MM.1S (cell line): Measurements from ENCODE around the gene GSTT4.
"Not testable (repeated sequence)": the region's sequence is repeated elsewhere in the genome, so short reads cannot be mapped to it uniquely, and the experiment has no call there.

Experiments used
- DNase-seq: peaks from one replicate; pipeline ENCODE4 v3.0.0-alpha.2; 2015
- H2AFZ ChIP-seq: fragments of 300-600 bp; sonication (generic); 2 replicates; pipeline ENCODE4 v1.6.0; 2016; ENCODE audit warnings: antibody characterized with exemption, low read length
- H3F3A ChIP-seq: fragments of 300-600 bp; sonication (generic); 2 replicates; pipeline ENCODE4 v1.6.1; 2016; ENCODE audit warnings: mild to moderate bottlenecking, antibody characterized with exemption, low read length, moderate library complexity, mixed read lengths; ENCODE audit not compliant: insufficient read depth
- H3K27ac ChIP-seq: fragments of 300-600 bp; sonication (generic); 2 replicates; pipeline ENCODE4 v1.5.1; 2016; ENCODE audit warnings: mild to moderate bottlenecking, low read length
- H3K27me3 ChIP-seq: fragments of 300-600 bp; sonication (generic); replicated peaks from 2 replicates; pipeline ENCODE4 v1.6.0; 2016; ENCODE audit warnings: low read length; ENCODE audit not compliant: insufficient read depth
- H3K36me3 ChIP-seq: fragments of 300-600 bp; sonication (generic); replicated peaks from 2 replicates; pipeline ENCODE4 v1.6.1; 2016; ENCODE audit warnings: mild to moderate bottlenecking, low read length, mixed read lengths; ENCODE audit not compliant: insufficient read depth
- H3K4me1 ChIP-seq: fragments of 300-600 bp; sonication (generic); 2 replicates; pipeline ENCODE4 v1.6.1; 2016; ENCODE audit warnings: low read length, mixed read lengths
- H3K4me2 ChIP-seq: fragments of 300-600 bp; sonication (generic); 2 replicates; pipeline ENCODE4 v1.6.0; 2016; ENCODE audit warnings: low read depth, low read length
- H3K4me3 ChIP-seq: fragments of 300-600 bp; sonication (generic); 2 replicates; pipeline ENCODE4 v1.5.1; 2016; ENCODE audit warnings: low read length, mixed read lengths
- H3K79me2 ChIP-seq: fragments of 300-600 bp; sonication (generic); 2 replicates; pipeline ENCODE4 v1.6.1; 2016; ENCODE audit warnings: mixed run types, low read length, mixed read lengths
- H3K9ac ChIP-seq: fragments of 300-600 bp; sonication (generic); 2 replicates; pipeline ENCODE4 v1.6.1; 2016; ENCODE audit warnings: low read length, mixed read lengths
- H3K9me2 ChIP-seq: fragments of 300-600 bp; sonication (generic); replicated peaks from 2 replicates; pipeline ENCODE4 v1.6.1; 2016; ENCODE audit warnings: mild to moderate bottlenecking, low read length, mixed read lengths; ENCODE audit not compliant: insufficient read depth
- H3K9me3 ChIP-seq: fragments of 300-600 bp; sonication (generic); replicated peaks from 2 replicates; pipeline ENCODE4 v1.6.1; 2016; ENCODE audit warnings: mild to moderate bottlenecking, low read length, mixed read lengths; ENCODE audit not compliant: insufficient read depth
- H4K20me1 ChIP-seq: fragments of 300-600 bp; sonication (generic); 2 replicates; pipeline ENCODE4 v1.6.1; 2016; ENCODE audit warnings: mild to moderate bottlenecking, low read length, moderate library complexity, mixed read lengths; ENCODE audit not compliant: insufficient read depth
- EZH2 ChIP-seq: fragments of 300-600 bp; sonication (generic); optimal IDR thresholded peaks from 2 replicates; pipeline ENCODE3; 2017; ENCODE audit warnings: low read depth, mild to moderate bottlenecking, antibody characterized with exemption, low read length, mixed read lengths
- EZH2phosphoT487 ChIP-seq: fragments of 300-600 bp; sonication (generic); IDR thresholded peaks from 2 replicates; pipeline ENCODE4 v1.6.1; 2018; ENCODE audit warnings: antibody characterized with exemption, low read length
- TF ChIP-seq, protein P1 (sequence below): fragments of 300-600 bp; sonication (generic); IDR thresholded peaks from 2 replicates; pipeline ENCODE4 v1.5.1; 2016; ENCODE audit warnings: antibody characterized with exemption, low read length, mixed read lengths

GSTT4 gene

DNA sequence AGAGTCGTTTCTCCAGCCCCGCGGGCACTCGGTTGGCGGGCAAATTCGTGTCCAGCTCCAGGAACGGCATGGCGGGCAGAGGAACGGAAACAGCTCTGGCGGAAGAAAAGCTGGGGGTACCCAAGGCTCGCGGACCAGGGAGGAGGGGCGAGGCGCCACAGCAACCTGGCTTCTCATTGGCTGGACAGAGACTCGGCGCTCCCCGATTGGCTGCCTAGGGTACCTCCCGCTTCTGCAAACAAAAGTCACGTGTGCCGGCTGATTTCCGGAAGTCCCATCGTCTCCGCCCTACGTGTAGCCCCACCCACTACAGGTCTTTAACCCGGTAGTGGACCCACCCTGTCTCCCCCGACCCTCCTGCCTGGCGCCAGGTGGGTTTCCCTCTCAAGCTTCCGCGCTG lies 30.9 kb downstream of the GSTT4 start, which contains the start of gene DDT:
Gene DDT (minus strand): TSS at position 97 of the 400 bp plus-strand sequence. CDS start 27 bp downstream, at position 70.
- not testable (repeated sequence) for H2AFZ ChIP-seq, H4K20me1 ChIP-seq, H3K9ac ChIP-seq, H3K9me3 ChIP-seq, DNase-seq, H3K4me1 ChIP-seq, H3K9me2 ChIP-seq, H3F3A ChIP-seq, H3K4me2 ChIP-seq, H3K27me3 ChIP-seq, H3K4me3 ChIP-seq, H3K27ac ChIP-seq, H3K36me3 ChIP-seq
- peaks cover 27% of the 10 kb centered on the region for H3K79me2 ChIP-seq

DNA sequence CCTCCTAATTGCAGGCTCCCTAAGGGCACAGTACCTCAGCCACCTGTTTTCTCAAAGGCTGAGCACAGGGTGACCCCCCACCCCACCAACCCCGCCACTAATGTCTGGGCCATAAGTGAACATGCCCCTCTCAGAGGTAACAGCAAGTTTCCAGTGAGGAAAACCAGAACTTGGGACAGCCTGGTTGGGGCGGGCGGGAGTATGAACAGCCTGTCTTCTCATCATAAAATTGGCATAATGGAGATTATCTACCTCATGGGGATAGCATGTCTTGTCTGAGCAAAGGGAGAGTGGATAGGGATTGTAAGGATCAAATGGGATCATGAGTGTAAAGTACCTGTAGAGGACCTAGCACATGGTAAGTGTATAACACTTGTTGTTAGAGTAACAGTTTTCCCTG lies 33.3 kb downstream of the GSTT4 start:
- H3K27me3 ChIP-seq, H4K20me1 ChIP-seq, H2AFZ ChIP-seq, H3K27ac ChIP-seq, DNase-seq, H3K9ac ChIP-seq, H3K4me2 ChIP-seq, H3K4me1 ChIP-seq, H3K36me3 ChIP-seq, H3K4me3 ChIP-seq, H3K9me2 ChIP-seq, H3K9me3 ChIP-seq: not testable (repeated sequence)
- Histone ChIP-seq H3K79me2 (peaks cover 30% of the 10 kb centered on the region), H3F3A (peaks cover 11% of the 10 kb centered on the region)

DNA sequence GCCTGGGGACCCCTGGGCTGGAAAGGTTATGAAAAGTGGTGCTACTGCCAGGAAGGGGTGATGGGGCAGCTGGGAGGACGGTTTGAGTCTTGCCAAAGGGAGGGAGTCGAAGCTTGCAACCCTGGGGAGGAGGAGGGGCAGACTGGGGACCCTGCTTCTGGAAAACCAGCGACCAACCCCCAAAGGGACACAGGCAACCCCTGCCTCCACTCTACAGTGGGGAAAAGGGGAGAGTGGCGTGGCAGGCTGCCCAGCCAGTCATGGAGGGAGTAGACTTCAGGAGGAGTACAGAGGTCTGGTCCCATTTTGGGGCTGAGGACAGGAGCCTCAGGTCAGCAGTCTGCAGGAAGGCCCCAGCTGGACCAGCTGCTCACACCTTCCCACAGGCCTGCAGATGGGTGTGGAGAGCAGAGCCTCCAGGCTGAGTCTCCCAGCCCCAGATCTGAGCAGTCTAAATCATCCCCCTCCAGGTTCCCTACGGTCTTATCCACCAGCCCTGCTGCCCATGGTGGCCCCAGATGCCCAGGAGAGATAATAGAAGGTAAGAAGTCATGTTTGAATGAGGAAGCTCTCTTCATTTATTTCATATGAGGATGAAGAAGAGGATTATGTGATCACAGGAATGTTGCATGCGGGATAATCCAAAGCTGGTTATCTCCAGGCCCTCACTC lies 34.3 kb downstream of the GSTT4 start:
- no peak overlapping the region for H3K4me2 ChIP-seq
- H3K27ac ChIP-seq, result no peak overlapping the region
- H3K4me1 ChIP-seq, result no peaks in the 10 kb centered on the region
- peaks cover 11% of the 10 kb centered on the region for H3F3A ChIP-seq
- H2AFZ ChIP-seq, result no peak overlapping the region
- no peak for TF ChIP-seq EZH2phosphoT487
- H3K27me3 ChIP-seq, result no peaks in the 10 kb centered on the region
- no peak overlapping the region for H3K9ac ChIP-seq
- DNase-seq, result no peak
- H3K4me3 ChIP-seq, result no peak overlapping the region
- no peaks in the 10 kb centered on the region for H3K9me2 ChIP-seq
- H3K79me2 ChIP-seq, result peaks cover 30% of the 10 kb centered on the region
- peaks cover 5% of the 10 kb centered on the region; the same call in 1 of the 2 replicates for H3K36me3 ChIP-seq
- H4K20me1 ChIP-seq, result no peaks in the 10 kb centered on the region
- no peaks in the 10 kb centered on the region for H3K9me3 ChIP-seq

DNA sequence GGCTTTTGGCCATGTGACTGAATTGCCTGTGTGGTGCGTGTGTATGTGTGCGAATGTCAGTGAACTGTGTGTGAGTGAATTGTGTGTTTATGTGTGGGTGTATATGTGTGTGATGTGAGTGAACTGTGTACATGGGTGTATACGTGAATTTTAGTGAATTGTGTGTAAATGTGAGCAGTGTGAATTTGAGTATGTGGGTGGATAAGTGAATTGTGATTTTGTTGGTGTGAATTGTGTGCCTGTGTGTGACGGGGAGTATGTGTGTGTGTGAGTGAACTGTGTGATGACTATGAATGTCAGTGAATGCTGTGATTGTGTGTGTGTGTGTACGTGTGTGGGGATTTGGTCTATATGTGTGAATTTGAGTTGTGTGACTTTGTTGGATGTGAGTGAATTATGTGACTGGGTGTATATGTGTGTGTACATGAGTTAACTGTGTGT lies 35.0 kb downstream of the GSTT4 start:
- Histone ChIP-seq H3K27ac (no peak overlapping the region), H3K9me2 (no peaks in the 10 kb centered on the region), H3K79me2 (peaks cover 30% of the 10 kb centered on the region), H4K20me1 (no peaks in the 10 kb centered on the region), H3K27me3 (no peaks in the 10 kb centered on the region), H3K36me3 (peaks cover 5% of the 10 kb centered on the region; the same call in 1 of the 2 replicates), H3K4me2 (no peak overlapping the region), H2AFZ (no peak overlapping the region), H3K4me3 (no peak overlapping the region), H3K9me3 (no peaks in the 10 kb centered on the region), H3K4me1 (no peaks in the 10 kb centered on the region), H3F3A (peaks cover 11% of the 10 kb centered on the region), H3K9ac (no peak overlapping the region)
- DNase-seq, result no peak
- TF ChIP-seq EZH2phosphoT487 (no peak), EZH2 (no peak)
- TF ChIP-seq, protein P1, sequence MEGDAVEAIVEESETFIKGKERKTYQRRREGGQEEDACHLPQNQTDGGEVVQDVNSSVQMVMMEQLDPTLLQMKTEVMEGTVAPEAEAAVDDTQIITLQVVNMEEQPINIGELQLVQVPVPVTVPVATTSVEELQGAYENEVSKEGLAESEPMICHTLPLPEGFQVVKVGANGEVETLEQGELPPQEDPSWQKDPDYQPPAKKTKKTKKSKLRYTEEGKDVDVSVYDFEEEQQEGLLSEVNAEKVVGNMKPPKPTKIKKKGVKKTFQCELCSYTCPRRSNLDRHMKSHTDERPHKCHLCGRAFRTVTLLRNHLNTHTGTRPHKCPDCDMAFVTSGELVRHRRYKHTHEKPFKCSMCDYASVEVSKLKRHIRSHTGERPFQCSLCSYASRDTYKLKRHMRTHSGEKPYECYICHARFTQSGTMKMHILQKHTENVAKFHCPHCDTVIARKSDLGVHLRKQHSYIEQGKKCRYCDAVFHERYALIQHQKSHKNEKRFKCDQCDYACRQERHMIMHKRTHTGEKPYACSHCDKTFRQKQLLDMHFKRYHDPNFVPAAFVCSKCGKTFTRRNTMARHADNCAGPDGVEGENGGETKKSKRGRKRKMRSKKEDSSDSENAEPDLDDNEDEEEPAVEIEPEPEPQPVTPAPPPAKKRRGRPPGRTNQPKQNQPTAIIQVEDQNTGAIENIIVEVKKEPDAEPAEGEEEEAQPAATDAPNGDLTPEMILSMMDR, result no peak

DNA sequence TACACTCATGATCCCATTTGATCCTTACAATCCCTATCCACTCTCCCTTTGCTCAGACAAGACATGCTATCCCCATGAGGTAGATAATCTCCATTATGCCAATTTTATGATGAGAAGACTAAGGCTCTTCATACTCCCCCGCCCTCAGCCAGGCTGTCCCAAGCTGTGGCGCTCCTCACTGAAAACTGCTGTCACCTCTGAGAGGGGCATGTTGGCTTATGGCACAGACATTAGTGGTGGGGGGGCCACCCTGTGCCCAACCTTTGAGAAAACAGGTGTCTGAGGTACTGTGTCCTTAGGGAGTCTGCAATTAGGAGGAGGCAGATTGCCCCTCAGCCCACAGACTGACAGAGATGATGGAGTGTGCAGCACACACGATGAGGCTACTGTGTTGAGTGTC lies 36.2 kb downstream of the GSTT4 start:
- Histone ChIP-seq H2AFZ (no peak overlapping the region), H3K27ac (no peak overlapping the region), H3K9ac (no peak overlapping the region), H3K9me3 (no peaks in the 10 kb centered on the region), H3F3A (peaks cover 11% of the 10 kb centered on the region), H3K4me2 (no peak overlapping the region), H3K4me1 (no peaks in the 10 kb centered on the region), H3K27me3 (no peaks in the 10 kb centered on the region), H3K79me2 (peaks cover 30% of the 10 kb centered on the region), H4K20me1 (no peaks in the 10 kb centered on the region), H3K9me2 (no peaks in the 10 kb centered on the region), H3K4me3 (no peak overlapping the region), H3K36me3 (peaks cover 5% of the 10 kb centered on the region; the same call in 1 of the 2 replicates)
- no peak for DNase-seq
- TF ChIP-seq EZH2phosphoT487 (no peak), EZH2 (no peak)
- TF ChIP-seq, protein P1, result no peak

DNA sequence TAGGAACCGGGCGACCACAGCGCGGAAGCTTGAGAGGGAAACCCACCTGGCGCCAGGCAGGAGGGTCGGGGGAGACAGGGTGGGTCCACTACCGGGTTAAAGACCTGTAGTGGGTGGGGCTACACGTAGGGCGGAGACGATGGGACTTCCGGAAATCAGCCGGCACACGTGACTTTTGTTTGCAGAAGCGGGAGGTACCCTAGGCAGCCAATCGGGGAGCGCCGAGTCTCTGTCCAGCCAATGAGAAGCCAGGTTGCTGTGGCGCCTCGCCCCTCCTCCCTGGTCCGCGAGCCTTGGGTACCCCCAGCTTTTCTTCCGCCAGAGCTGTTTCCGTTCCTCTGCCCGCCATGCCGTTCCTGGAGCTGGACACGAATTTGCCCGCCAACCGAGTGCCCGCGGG lies 38.7 kb downstream of the GSTT4 start, which contains the start of gene DDTL:
Gene DDTL (plus strand): TSS at position 321 of the 400 bp plus-strand sequence. CDS start 27 bp downstream, at position 348.
- not testable (repeated sequence) for H2AFZ ChIP-seq, H3K27ac ChIP-seq, H3K36me3 ChIP-seq, H3K9me3 ChIP-seq, H3K9ac ChIP-seq, H3K4me1 ChIP-seq, H3F3A ChIP-seq, H4K20me1 ChIP-seq, DNase-seq, H3K27me3 ChIP-seq, H3K9me2 ChIP-seq, H3K4me3 ChIP-seq, H3K4me2 ChIP-seq
- H3K79me2 ChIP-seq, result peaks cover 26% of the 10 kb centered on the region
